GM23338 (cell line): ENCODE results near the gene GBF1. TPM values are rescaled to one million over a fixed set of nuclear protein-coding genes. Genes with fewer than 3 reads are reported as not detected.
A peak's percentile ranks its signal among the peaks of the same experiment; 100 is the strongest.

ENCODE experiments used
- ATAC-seq: fragments of 200-7000 bp; cut with Tn5 transposase; 3 replicates; pipeline ENCODE4 v1.9.1; 2020
- DNase-seq: peaks from one replicate; pipeline ENCODE4 v3.0.0-alpha.2; 2015; ENCODE audit warnings: low spot score
- H2AFZ ChIP-seq: fragments of 200-600 bp; sonication (generic); 2 replicates; pipeline ENCODE4 v1.8.0; 2016; ENCODE audit warnings: antibody characterized with exemption, mild to moderate bottlenecking, moderate library complexity
- H3F3A ChIP-seq: fragments of 200-600 bp; sonication (generic); replicated peaks from 2 replicates; pipeline ENCODE4 v1.8.0; 2017; ENCODE audit warnings: antibody characterized with exemption, mixed run types, low read depth
- H3K27ac ChIP-seq: fragments of 200-600 bp; sonication (generic); 2 replicates; pipeline ENCODE4 v1.6.1; 2016; ENCODE audit warnings: low read depth
- H3K27me3 ChIP-seq: fragments of 200-600 bp; sonication (generic); 2 replicates; pipeline ENCODE4 v1.8.0; 2016; ENCODE audit warnings: mild to moderate bottlenecking, mixed run types, moderate library complexity; ENCODE audit not compliant: insufficient read depth
- H3K36me3 ChIP-seq: fragments of 200-600 bp; sonication (generic); 2 replicates; pipeline ENCODE4 v1.8.0; 2016; ENCODE audit warnings: mild to moderate bottlenecking; ENCODE audit not compliant: insufficient read depth
- H3K4me1 ChIP-seq: fragments of 200-600 bp; sonication (generic); 2 replicates; pipeline ENCODE4 v1.8.0; 2016; ENCODE audit warnings: mild to moderate bottlenecking, moderate library complexity; ENCODE audit not compliant: insufficient read depth
- H3K4me2 ChIP-seq: fragments of 200-600 bp; sonication (generic); 2 replicates; pipeline ENCODE4 v1.7.1; 2017; ENCODE audit warnings: mixed run types
- H3K4me3 ChIP-seq: fragments of 200-600 bp; sonication (generic); 2 replicates; pipeline ENCODE4 v1.6.1; 2016; ENCODE audit warnings: mixed run types
- H3K79me2 ChIP-seq: fragments of 200-600 bp; sonication (generic); replicated peaks from 2 replicates; pipeline ENCODE4 v1.8.0; 2017; ENCODE audit warnings: mild to moderate bottlenecking; ENCODE audit not compliant: insufficient read depth
- H3K9me2 ChIP-seq: fragments of 200-600 bp; sonication (generic); 2 replicates; pipeline ENCODE4 v1.8.0; 2017; ENCODE audit not compliant: insufficient read depth
- H4K20me1 ChIP-seq: fragments of 200-600 bp; sonication (generic); replicated peaks from 2 replicates; pipeline ENCODE4 v1.8.0; 2017; ENCODE audit warnings: mild to moderate bottlenecking; ENCODE audit not compliant: insufficient read depth
- H3K27ac Mint-ChIP-seq: 2 replicates; pipeline ENCODE4 v1.8.0; 2020; ENCODE audit warnings: inconsistent platforms, mild to moderate bottlenecking, moderate library complexity, mixed read lengths
- H3K27me3 Mint-ChIP-seq: 3 replicates; pipeline ENCODE4 v1.8.0; 2022; ENCODE audit warnings: low read depth, mild to moderate bottlenecking, moderate library complexity, mixed read lengths, inconsistent platforms; ENCODE audit not compliant: insufficient read depth, poor library complexity
- H3K36me3 Mint-ChIP-seq: 3 replicates; pipeline ENCODE4 v1.8.0; 2021; ENCODE audit warnings: low read depth, mild to moderate bottlenecking, inconsistent platforms, moderate library complexity, mixed read lengths
- H3K4me1 Mint-ChIP-seq: 3 replicates; pipeline ENCODE4 v1.8.0; 2020; ENCODE audit warnings: mild to moderate bottlenecking, inconsistent platforms, mixed read lengths
- H3K4me3 Mint-ChIP-seq: 3 replicates; pipeline ENCODE4 v1.8.0; 2021; ENCODE audit warnings: moderate library complexity, mild to moderate bottlenecking, inconsistent platforms, mixed read lengths
- H3K9me3 Mint-ChIP-seq: 3 replicates; pipeline ENCODE4 v1.8.0; 2020; ENCODE audit warnings: moderate library complexity, mild to moderate bottlenecking, inconsistent platforms, mixed read lengths
- CTCF ChIP-seq, 2 experiments: fragments of 200-600 bp in 1 of 2; sonication (generic) in 1 of 2; conservative IDR thresholded peaks; 2 replicates each; pipeline versions ENCODE4 v1.5.1 to v1.6.1; 2016 to 2017; ENCODE audit warnings: antibody characterized with exemption in 2 of 2, low read depth in 2 of 2, mild to moderate bottlenecking in 2 of 2, moderate library complexity in 1 of 2
- ETS1 ChIP-seq: IDR thresholded peaks from 2 replicates; pipeline ENCODE4 v1.6.1; 2016; ENCODE audit warnings: antibody characterized with exemption
- EZH2phosphoT487 ChIP-seq: fragments of 200-600 bp; sonication (generic); IDR thresholded peaks from one replicate; pipeline ENCODE4 v1.8.1; 2018; ENCODE audit warnings: antibody characterized with exemption; ENCODE audit not compliant: unreplicated experiment
- JUNB ChIP-seq: IDR thresholded peaks from one replicate; pipeline ENCODE4 v1.6.1; 2016; ENCODE audit warnings: antibody characterized with exemption; ENCODE audit not compliant: unreplicated experiment
- NANOG ChIP-seq: IDR thresholded peaks from 2 replicates; pipeline ENCODE4 v1.6.1; 2016; ENCODE audit warnings: antibody characterized with exemption, borderline replicate concordance
- REST ChIP-seq: IDR thresholded peaks from one replicate; pipeline ENCODE4 v1.6.1; 2018; ENCODE audit warnings: antibody characterized with exemption; ENCODE audit not compliant: unreplicated experiment
- STAT1 ChIP-seq: IDR thresholded peaks from one replicate; pipeline ENCODE4 v1.6.1; 2016; ENCODE audit warnings: antibody characterized with exemption; ENCODE audit not compliant: unreplicated experiment
- ZNF114 ChIP-seq: fragments of 250-450 bp; sonication (Bioruptor Pico); IDR thresholded peaks from 2 replicates; pipeline ENCODE4 v1.5.0; 2020; ENCODE audit warnings: mild to moderate bottlenecking, moderate library complexity
- ZNF331 ChIP-seq: fragments of 250-450 bp; sonication (Bioruptor Pico); IDR thresholded peaks from 2 replicates; pipeline ENCODE4 v1.5.0; 2020; ENCODE audit warnings: low read depth, mild to moderate bottlenecking, moderate library complexity
- ZNF462 ChIP-seq: fragments of 250-450 bp; sonication (Bioruptor Pico); IDR thresholded peaks from 2 replicates; pipeline ENCODE4 v1.5.0; 2020; ENCODE audit warnings: mild to moderate bottlenecking, moderate library complexity
- polyA plus RNA-seq: library from polyadenylated mRNA; unstranded; fragments of >200 nt; fragmentation: Nextera tagmentation; extraction: Ambion mirVana; gene quantifications from 2 replicates; pipeline ENCODE4 v1.2.1, GENCODE V29; 2016
- total RNA-seq: library from RNA; depleted of rRNA; stranded (reverse); fragments of >200 nt; shearing (Covaris generic); gene quantifications from 2 replicates; pipeline ENCODE4 v1.2.3, GENCODE V29; 2014

Gene GBF1
- total and polyA plus RNA-seq, 2 experiments from 2014 or later, result 6.5 to 27.2 TPM

- peak overlapping the region; percentile 94 for H3K4me3 Mint-ChIP-seq
- H3K27me3 ChIP-seq, result peaks cover 28% of the 10 kb centered on the region
- H3K36me3 Mint-ChIP-seq, result no peaks in the 10 kb centered on the region; the same call in 1 of the 3 replicates
- H3F3A ChIP-seq, result no peaks in the 10 kb centered on the region
- peak overlapping the region; percentile 100 for H3K4me2 ChIP-seq
- H3K4me3 ChIP-seq, result peak overlapping the region; percentile 64
- ATAC-seq, result no peak
- DNase-seq, result no peak
- H3K36me3 ChIP-seq, result no peaks in the 10 kb centered on the region
- no peak overlapping the region for H3K27ac ChIP-seq
- TF ChIP-seq CTCF (conservative IDR thresholded peaks at IDR 0.05; ENCODE audit: low read depth in 2 of 2) (no peak), ETS1 (no peak), REST (no peak), ZNF462 (CRISPR knock-in tag) (no peak), JUNB (no peak), EZH2phosphoT487 (no peak), STAT1 (no peak), ZNF331 (CRISPR knock-in tag) (no peak), NANOG (no peak), ZNF114 (CRISPR knock-in tag) (no peak)
- H3K79me2 ChIP-seq, result peaks cover 55% of the 10 kb centered on the region
- H2AFZ ChIP-seq, result peak overlapping the region; percentile 11; the same call in 1 of the 2 replicates
- no peaks in the 10 kb centered on the region; the same call in 2 of the 3 replicates for H3K9me3 Mint-ChIP-seq
- H3K4me1 ChIP-seq, result peaks cover 15% of the 10 kb centered on the region
- peaks cover 25% of the 10 kb centered on the region for H3K27me3 Mint-ChIP-seq
- H3K4me1 Mint-ChIP-seq, result peaks cover 21% of the 10 kb centered on the region
- peaks cover 44% of the 10 kb centered on the region for H4K20me1 ChIP-seq
- H3K27ac Mint-ChIP-seq, result no peak overlapping the region
- no peaks in the 10 kb centered on the region for H3K9me2 ChIP-seq
Observed at GRCh38 chr10:102246261-102246660, 929 bp downstream of the GBF1 start.
